Glomerular endothelial cell (primary cell): ENCODE measurements around the gene HTR6. TPM values are rescaled to one million over a fixed set of nuclear protein-coding genes. Genes with fewer than 3 reads are reported as not detected.
"Not testable (repeated sequence)": the region's sequence is repeated elsewhere in the genome, so short reads cannot be mapped to it uniquely, and the experiment has no call there.

Experiments used
- DNase-seq: peaks from one replicate; pipeline ENCODE4 v3.0.0-alpha.2; 2011; ENCODE audit warnings: low read depth, low spot score; ENCODE audit errors: extremely low read depth
- total RNA-seq: library from RNA; depleted of rRNA; stranded (reverse); fragments of >200 nt; gene quantifications from 2 replicates; pipeline ENCODE4 v1.2.3, GENCODE V29; 2015

Gene HTR6
- total RNA-seq, 1 donor from 2014 or later = not detected

GRCh38 chr1:19637606-19638005 lies 27.1 kb upstream of the HTR6 start:
- no peak for DNase-seq

GRCh38 chr1:19639228-19639627 lies 25.4 kb upstream of the HTR6 start:
- not testable (repeated sequence) for DNase-seq

GRCh38 chr1:19639999-19640362 lies 24.7 kb upstream of the HTR6 start:
- no peak for DNase-seq

GRCh38 chr1:19640363-19641316 lies 24.0 kb upstream of the HTR6 start:
- DNase-seq = no peak

GRCh38 chr1:19643121-19643520 lies 21.6 kb upstream of the HTR6 start:
- no peak for DNase-seq

- no peak for DNase-seq
Measured at GRCh38 chr1:19643602-19644394, 20.9 kb upstream of the HTR6 start, which contains the start of gene NBL1. NBL1 (plus strand) TSS chr1:19644311; CDS start chr1:19655031, 10,720 bp downstream.

- DNase-seq = no peak
Measured at GRCh38 chr1:19644395-19644680, 20.3 kb upstream of the HTR6 start.

GRCh38 chr1:19644681-19645410 lies 19.8 kb upstream of the HTR6 start:
- DNase-seq = no peak

- DNase-seq = no peak
Measured at GRCh38 chr1:19645411-19646251, 19.0 kb upstream of the HTR6 start.

- DNase-seq = no peak
Measured at GRCh38 chr1:19646377-19647319, 18.0 kb upstream of the HTR6 start.

- DNase-seq = no peak
Measured at GRCh38 chr1:19647643-19648042, 17.0 kb upstream of the HTR6 start.

GRCh38 chr1:19648239-19648638 lies 16.4 kb upstream of the HTR6 start:
- no peak for DNase-seq

- DNase-seq = no peak
Measured at GRCh38 chr1:19648689-19649088, 16.0 kb upstream of the HTR6 start.

- no peak for DNase-seq
Measured at GRCh38 chr1:19650416-19651140, 14.1 kb upstream of the HTR6 start.

GRCh38 chr1:19651141-19651737 lies 13.4 kb upstream of the HTR6 start:
- DNase-seq = no peak

- no peak for DNase-seq
Measured at GRCh38 chr1:19654386-19654785, 10.3 kb upstream of the HTR6 start.

- DNase-seq = no peak
Measured at GRCh38 chr1:19654886-19655717, 9.6 kb upstream of the HTR6 start.
